SK-N-MC (cell line): ENCODE measurements around the gene DRD2.

Experiments used
- DNase-seq: peaks from one replicate; pipeline ENCODE4 v3.0.0-alpha.2; 2011; ENCODE audit warnings: low read depth, low spot score
- H3K27ac ChIP-seq: fragments of 200-600 bp; sonication (generic); 2 replicates; pipeline ENCODE4 v1.5.1; 2016; ENCODE audit warnings: mixed run types
- H3K36me3 ChIP-seq: fragments of 200-600 bp; sonication (generic); 2 replicates; pipeline ENCODE4 v1.6.1; 2017; ENCODE audit warnings: antibody characterized with exemption, low read length, mixed read lengths; ENCODE audit not compliant: insufficient read depth
- H3K4me3 ChIP-seq: fragments of 200-600 bp; sonication (generic); 2 replicates; pipeline ENCODE4 v1.5.1; 2016
- H3K9ac ChIP-seq: fragments of 200-600 bp; sonication (generic); 2 replicates; pipeline ENCODE4 v1.8.0; 2017; ENCODE audit warnings: mixed run types, mixed read lengths; ENCODE audit not compliant: insufficient read length
- H3K9me3 ChIP-seq: fragments of 200-600 bp; sonication (generic); 2 replicates; pipeline ENCODE4 v1.6.1; 2017; ENCODE audit warnings: low read depth, mild to moderate bottlenecking, antibody characterized with exemption, low read length, moderate library complexity, mixed read lengths
- EZH2 ChIP-seq: fragments of 200-600 bp; sonication (generic); IDR thresholded peaks from one replicate; pipeline ENCODE4 v1.6.1; 2017; ENCODE audit warnings: antibody characterized with exemption
- FOXP2 ChIP-seq: optimal IDR thresholded peaks from 2 replicates; pipeline ENCODE3; 2011; ENCODE audit warnings: mild to moderate bottlenecking, moderate library complexity; ENCODE audit not compliant: insufficient read depth; ENCODE audit errors: extremely low read length, control extremely low read depth
- POLR2AphosphoS5 ChIP-seq: IDR thresholded peaks from 2 replicates; pipeline ENCODE4 v1.6.1; 2012; ENCODE audit warnings: mild to moderate bottlenecking, low read depth, low read length, borderline replicate concordance

DRD2 gene

GRCh38 chr11:113444502-113445123, 30.6 kb downstream of the DRD2 start:
- Histone ChIP-seq H3K36me3 (no peaks in the 10 kb centered on the region), H3K4me3 (no peak overlapping the region), H3K27ac (no peak overlapping the region), H3K9ac (no peak overlapping the region), H3K9me3 (no peaks in the 10 kb centered on the region)
- DNase-seq = no peak
- no peak for TF ChIP-seq EZH2
- no peak for TF ChIP-seq POLR2AphosphoS5
- TF ChIP-seq FOXP2 = no peak

DNA sequence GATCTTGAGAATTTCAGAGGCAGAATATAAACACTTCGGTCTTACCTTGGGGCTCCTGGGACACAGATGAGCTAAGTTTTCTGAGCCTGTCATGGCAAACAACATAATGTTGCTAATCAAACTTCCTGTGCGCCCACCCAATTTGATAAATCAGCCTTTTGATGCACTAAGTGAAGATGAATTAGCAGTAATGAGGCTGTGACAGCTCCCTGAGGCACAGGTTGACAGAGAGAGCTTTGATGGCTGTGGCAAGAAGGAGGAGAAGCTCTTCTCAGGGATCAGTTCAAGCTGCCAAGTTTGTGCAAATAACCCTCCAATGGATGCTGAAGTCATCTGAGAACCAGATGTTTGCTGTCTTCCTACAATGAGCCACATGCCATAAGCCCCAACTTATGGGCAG, 34.4 kb downstream of the DRD2 start:
- no peak overlapping the region for H3K27ac ChIP-seq
- TF ChIP-seq FOXP2 (no peak), EZH2 (no peak), POLR2AphosphoS5 (no peak)
- H3K9me3 ChIP-seq = no peaks in the 10 kb centered on the region
- H3K36me3 ChIP-seq = no peaks in the 10 kb centered on the region
- no peak for DNase-seq
- H3K4me3 ChIP-seq = no peak overlapping the region
- H3K9ac ChIP-seq = no peak overlapping the region

DNA sequence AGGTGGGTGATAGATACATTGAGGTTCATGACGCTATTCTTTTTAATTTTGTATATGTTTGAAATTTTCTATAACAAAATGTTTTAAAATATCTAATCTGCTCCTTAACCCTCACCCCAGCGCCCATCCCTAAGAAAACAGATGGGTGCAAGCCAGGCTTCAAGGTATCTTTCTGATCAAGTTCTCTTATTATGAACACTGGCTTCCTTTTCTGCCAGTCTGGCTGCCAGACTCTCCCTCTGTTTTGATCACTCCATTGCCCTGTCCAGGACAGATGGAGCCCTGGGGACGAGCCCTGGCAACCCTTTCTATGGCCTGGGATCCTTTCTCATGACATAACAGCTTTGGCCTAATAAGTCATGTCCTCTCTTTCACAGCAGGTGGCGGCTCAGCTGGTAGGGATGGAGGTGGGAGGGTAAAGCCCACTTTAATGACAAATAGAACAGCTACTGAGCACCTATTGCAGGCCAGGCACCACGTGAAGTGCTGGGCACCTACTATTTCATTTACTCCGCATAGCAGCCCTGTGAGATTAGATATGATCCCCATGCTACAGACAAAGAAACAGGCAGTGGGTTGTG, 38.4 kb downstream of the DRD2 start:
- no peak overlapping the region for H3K27ac ChIP-seq
- no peaks in the 10 kb centered on the region for H3K36me3 ChIP-seq
- TF ChIP-seq FOXP2 (no peak), EZH2 (no peak), POLR2AphosphoS5 (no peak)
- H3K9ac ChIP-seq = no peak overlapping the region
- no peak overlapping the region for H3K4me3 ChIP-seq
- no peak for DNase-seq
- no peaks in the 10 kb centered on the region for H3K9me3 ChIP-seq

- Histone ChIP-seq H3K36me3 (no peaks in the 10 kb centered on the region), H3K9ac (no peak overlapping the region), H3K27ac (no peak overlapping the region), H3K4me3 (no peak overlapping the region), H3K9me3 (no peaks in the 10 kb centered on the region)
- DNase-seq = no peak
- TF ChIP-seq EZH2 = no peak
- no peak for TF ChIP-seq POLR2AphosphoS5
- no peak for TF ChIP-seq FOXP2
Observed at GRCh38 chr11:113435190-113435968, 39.8 kb downstream of the DRD2 start.

DNA sequence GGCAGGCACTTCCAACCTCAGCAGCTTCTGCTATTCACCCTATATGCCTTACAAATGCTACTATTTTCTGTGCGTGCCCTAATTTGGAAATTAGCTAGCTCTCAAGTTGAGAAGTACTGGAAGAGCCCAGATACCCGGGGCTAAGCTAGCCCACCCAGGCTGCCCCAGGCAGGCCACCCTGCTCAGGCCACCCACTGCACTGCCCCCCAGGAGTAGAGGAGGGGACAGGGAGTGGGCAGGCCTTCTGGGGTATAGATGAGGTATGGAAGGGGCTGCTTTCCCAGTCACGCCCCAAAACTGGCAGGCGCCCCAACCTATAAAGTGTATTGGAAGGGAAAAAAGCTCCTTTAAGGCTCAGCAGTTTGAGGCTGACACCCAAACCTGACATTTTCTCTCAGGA, 43.5 kb downstream of the DRD2 start:
- no peaks in the 10 kb centered on the region for H3K36me3 ChIP-seq
- H3K9me3 ChIP-seq = no peaks in the 10 kb centered on the region
- DNase-seq = no peak
- TF ChIP-seq FOXP2 = no peak
- no peak for TF ChIP-seq EZH2
- no peak for TF ChIP-seq POLR2AphosphoS5
- no peak overlapping the region for H3K9ac ChIP-seq
- H3K27ac ChIP-seq = no peak overlapping the region
- no peak overlapping the region for H3K4me3 ChIP-seq

- no peak for TF ChIP-seq EZH2
- no peak for TF ChIP-seq FOXP2
- TF ChIP-seq POLR2AphosphoS5 = no peak
- no peak for DNase-seq
- Histone ChIP-seq H3K9ac (no peak overlapping the region), H3K4me3 (no peak overlapping the region), H3K36me3 (no peaks in the 10 kb centered on the region), H3K9me3 (no peaks in the 10 kb centered on the region), H3K27ac (no peak overlapping the region)
Observed at GRCh38 chr11:113426686-113427085, 48.5 kb downstream of the DRD2 start.

- Histone ChIP-seq H3K36me3 (no peaks in the 10 kb centered on the region), H3K4me3 (no peak overlapping the region), H3K27ac (no peak overlapping the region), H3K9ac (no peak overlapping the region), H3K9me3 (no peaks in the 10 kb centered on the region)
- no peak for DNase-seq
- TF ChIP-seq FOXP2 = no peak
- TF ChIP-seq EZH2 = no peak
Observed at GRCh38 chr11:113420808-113421207, 54.4 kb downstream of the DRD2 start.

DNA sequence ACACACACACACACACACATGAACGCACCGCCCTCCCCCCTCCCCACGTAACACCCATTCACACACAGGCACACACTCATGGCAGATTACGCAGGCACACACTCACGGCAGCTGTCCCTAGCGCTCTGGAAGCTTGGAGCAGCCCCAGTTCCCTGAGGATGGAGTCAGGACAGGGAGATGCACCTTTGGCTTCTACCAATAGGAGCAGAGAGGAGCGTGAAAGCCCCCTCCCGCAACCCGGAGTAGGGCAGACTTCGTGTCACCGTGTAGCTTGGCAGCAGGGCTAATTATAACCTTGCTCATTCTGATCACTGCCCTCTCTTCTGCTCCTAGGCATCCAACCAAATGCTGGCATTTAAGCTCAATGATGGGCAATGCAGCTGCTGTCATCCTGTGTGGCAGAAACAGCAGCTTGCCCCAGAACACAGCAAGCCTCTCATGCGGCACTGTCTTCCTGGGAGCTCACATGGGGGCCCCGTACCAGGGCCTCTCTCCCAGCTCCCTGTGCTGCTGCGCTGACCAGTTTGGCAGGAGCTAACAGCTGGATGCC, 55.7 kb downstream of the DRD2 start:
- Histone ChIP-seq H3K9ac (no peak overlapping the region), H3K36me3 (no peaks in the 10 kb centered on the region), H3K27ac (no peak overlapping the region), H3K4me3 (no peak overlapping the region), H3K9me3 (no peaks in the 10 kb centered on the region)
- DNase-seq = no peak
- TF ChIP-seq FOXP2 = no peak
- TF ChIP-seq EZH2 = no peak
- TF ChIP-seq POLR2AphosphoS5 = no peak
